ENCODE data around the gene ZNF628. TPM values are rescaled to one million over a fixed set of nuclear protein-coding genes. Genes with fewer than 3 reads are reported as not detected.

ZNF628 gene
- total and polyA plus RNA-seq, 7 donors: 1.4 to 15.0 (median 2.5) TPM

- WGBS, 2 donors: 2 to 9% methylated on average over 43 of the region's 43 CpGs
- Histone ChIP-seq H3K27me3 (peaks cover 59 to 82% (median 65%) of the 10 kb centered on the region in 3 donors), H3K9me3 (no peaks in the 10 kb centered on the region), H3K27ac (no peak within 1 kb of the TSS), H3K4me1 (peaks cover 0 to 25% (median 21%) of the 10 kb centered on the region in 4 donors), H3K4me3 (no peak within 1 kb of the TSS), H3K36me3 (no peaks in the 10 kb centered on the region)
- no peak for DNase-seq
- no peak for TF ChIP-seq EP300 (IDR thresholded peaks at IDR 0.05)
- TF ChIP-seq POLR2A (IDR thresholded peaks at IDR 0.05): no peak
- no peak for TF ChIP-seq CTCF (IDR thresholded peaks at IDR 0.05)
- no peak for TF ChIP-seq POLR2AphosphoS5 (IDR thresholded peaks at IDR 0.05)
- intact Hi-C loops (cut with DNase I): no loop called here
Measured at GRCh38 chr19:55443045-55443823, 33.2 kb upstream of the ZNF628 start, which contains the start of gene SHISA7. TSS of gene SHISA7 (minus strand) at chr19:55443300. CDS start at chr19:55442863, 437 bp downstream.

GRCh38 chr19:55443824-55444480 lies 32.5 kb upstream of the ZNF628 start:
- WGBS, 2 donors: 38 to 41% methylated on average over 18 of the region's 18 CpGs
- H3K27ac ChIP-seq: no peak overlapping the region
- intact Hi-C loops (cut with DNase I): no loop called here
- no peak for DNase-seq
- H3K4me3 ChIP-seq: no peak overlapping the region
- peaks cover 0 to 25% (median 21%) of the 10 kb centered on the region in 4 donors for H3K4me1 ChIP-seq
- no peaks in the 10 kb centered on the region for H3K9me3 ChIP-seq
- no peaks in the 10 kb centered on the region for H3K36me3 ChIP-seq
- peaks cover 52 to 75% (median 58%) of the 10 kb centered on the region in 3 donors for H3K27me3 ChIP-seq
- no peak for TF ChIP-seq EP300 (IDR thresholded peaks at IDR 0.05)
- TF ChIP-seq POLR2A (IDR thresholded peaks at IDR 0.05): no peak
- no peak for TF ChIP-seq POLR2AphosphoS5 (IDR thresholded peaks at IDR 0.05)
- no peak for TF ChIP-seq CTCF (IDR thresholded peaks at IDR 0.05)

GRCh38 chr19:55444646-55445045 lies 31.8 kb upstream of the ZNF628 start:
- DNase-seq: no peak
- Histone ChIP-seq H3K9me3 (no peaks in the 10 kb centered on the region), H3K27ac (no peak overlapping the region), H3K36me3 (no peaks in the 10 kb centered on the region), H3K27me3 (peaks cover 53 to 75% (median 58%) of the 10 kb centered on the region in 3 donors), H3K4me1 (peaks cover 0 to 25% (median 21%) of the 10 kb centered on the region in 4 donors), H3K4me3 (no peak overlapping the region)
- intact Hi-C loops (cut with DNase I): no loop called here
- 46 to 47% methylated on average over 11 of the region's 11 CpGs for WGBS, 2 donors
- TF ChIP-seq EP300 (IDR thresholded peaks at IDR 0.05): no peak

- H3K27ac ChIP-seq: no peak overlapping the region
- DNase-seq: no peak
- peaks cover 0 to 18% (median 17%) of the 10 kb centered on the region in 4 donors for H3K4me1 ChIP-seq
- no peak for TF ChIP-seq EP300 (IDR thresholded peaks at IDR 0.05)
- no peak for TF ChIP-seq POLR2AphosphoS5 (IDR thresholded peaks at IDR 0.05)
- no peak for TF ChIP-seq CTCF (IDR thresholded peaks at IDR 0.05)
- no peak for TF ChIP-seq POLR2A (IDR thresholded peaks at IDR 0.05)
- intact Hi-C loops (cut with DNase I): no loop called here
- no peaks in the 10 kb centered on the region for H3K9me3 ChIP-seq
- no peak overlapping the region for H3K4me3 ChIP-seq
- H3K27me3 ChIP-seq: peaks cover 47 to 71% (median 52%) of the 10 kb centered on the region in 3 donors
- WGBS, 2 donors: 65 to 70% methylated on average over 8 of the region's 8 CpGs
- H3K36me3 ChIP-seq: no peaks in the 10 kb centered on the region
Measured at GRCh38 chr19:55446060-55446459, 30.4 kb upstream of the ZNF628 start.
